Bronchial epithelial cell (primary cell): ENCODE measurements around the gene NCLN. TPM values are rescaled to one million over a fixed set of nuclear protein-coding genes. Genes with fewer than 3 reads are reported as not detected.

ENCODE experiments used
- DNase-seq: peaks from one replicate; pipeline ENCODE4 v3.0.0-alpha.2; 2010; ENCODE audit warnings: low read depth
- FAIRE-seq: peaks from 2 replicates; lab custom pipeline; 2011; peaks lifted over from hg19 to GRCh38; lab: Jason Lieb, UNC
- H3K27me3 ChIP-seq: 2 replicates; pipeline ENCODE4 v1.5.1; 2011; ENCODE audit warnings: low read length; ENCODE audit not compliant: control insufficient read depth, insufficient read depth
- H3K36me3 ChIP-seq: 2 replicates; pipeline ENCODE4 v1.5.1; 2011; ENCODE audit warnings: low read length; ENCODE audit not compliant: control insufficient read depth, insufficient read depth
- H3K4me3 ChIP-seq: 2 replicates; pipeline ENCODE4 v1.5.1; 2011; ENCODE audit warnings: mild to moderate bottlenecking, low read depth, low read length, control low read depth
- CTCF ChIP-seq: IDR thresholded peaks from 2 replicates; pipeline ENCODE4 v1.5.1; 2011; ENCODE audit warnings: mild to moderate bottlenecking, moderate library complexity, low read length, control low read depth, inconsistent platforms; ENCODE audit not compliant: insufficient read depth, severe bottlenecking
- total RNA-seq: library from RNA; depleted of rRNA; stranded (reverse); fragments of >200 nt; gene quantifications from 2 replicates; pipeline ENCODE4 v1.2.1, GENCODE V29; 2014

NCLN gene
- total RNA-seq, 1 donor from 2014 or later: 41.6 TPM

- H3K27me3 ChIP-seq: no peaks in the 10 kb centered on the region
- no peak for FAIRE-seq
Observed at GRCh38 chr19:3192228-3192635, 6.5 kb downstream of the NCLN start.

GRCh38 chr19:3192684-3193083 is 7.0 kb downstream of the NCLN start:
- no peak for TF ChIP-seq CTCF
- FAIRE-seq (no peak), DNase-seq (no peak)
- Histone ChIP-seq H3K36me3 (peaks cover 18% of the 10 kb centered on the region), H3K4me3 (no peak overlapping the region), H3K27me3 (no peaks in the 10 kb centered on the region)

More at GRCh38 chr19:3192228-3192635, 6.5 kb downstream of the NCLN start:
- H3K36me3 ChIP-seq: peaks cover 18% of the 10 kb centered on the region
- DNase-seq: no peak
- no peak for TF ChIP-seq CTCF
- no peak overlapping the region for H3K4me3 ChIP-seq

GRCh38 chr19:3193256-3194105 is 7.8 kb downstream of the NCLN start:
- FAIRE-seq: no peak
- Histone ChIP-seq H3K4me3 (no peak overlapping the region), H3K27me3 (no peaks in the 10 kb centered on the region), H3K36me3 (peaks cover 18% of the 10 kb centered on the region)
- no peak for TF ChIP-seq CTCF
- no peak for DNase-seq

- DNase-seq: no peak
- Histone ChIP-seq H3K4me3 (no peak overlapping the region), H3K36me3 (peaks cover 21% of the 10 kb centered on the region), H3K27me3 (no peaks in the 10 kb centered on the region)
- no peak for TF ChIP-seq CTCF
- FAIRE-seq: peak; percentile 47
Observed at GRCh38 chr19:3194106-3195087, 8.7 kb downstream of the NCLN start.

- DNase-seq (no peak), FAIRE-seq (no peak)
- Histone ChIP-seq H3K36me3 (peaks cover 21% of the 10 kb centered on the region), H3K4me3 (no peak overlapping the region), H3K27me3 (no peaks in the 10 kb centered on the region)
- TF ChIP-seq CTCF: no peak
Observed at GRCh38 chr19:3196064-3196932, 10.6 kb downstream of the NCLN start.
